Left hindlimb (tissue), 1 donor: ENCODE results near the gene PEX1.
"Not testable (repeated sequence)": the region's sequence is repeated elsewhere in the genome, so short reads cannot be mapped to it uniquely, and the experiment has no call there.

Source experiments
- DNase-seq: peaks from one replicate; pipeline ENCODE4 v3.0.0-alpha.2; 2018

The PEX1 gene

DNA sequence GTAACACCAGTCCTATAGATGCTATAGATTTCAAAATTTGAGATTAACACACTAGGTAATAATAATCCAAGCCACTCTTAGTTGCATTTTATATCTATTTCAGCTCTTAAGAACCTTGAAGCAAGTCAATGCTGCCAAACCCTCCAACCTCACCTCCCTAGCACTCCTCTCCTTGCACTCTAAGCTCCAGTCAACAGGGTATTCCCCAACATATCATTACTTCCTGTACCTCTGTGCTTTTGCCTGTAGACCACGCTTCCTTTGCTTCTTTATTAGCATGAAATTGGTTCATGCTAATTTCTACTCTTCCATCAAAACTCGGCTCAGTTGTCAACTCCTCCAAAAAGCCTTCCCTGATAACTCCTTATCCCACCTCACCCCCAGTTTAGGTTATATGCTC, 24.6 kb downstream of the PEX1 start:
- no peak for DNase-seq

GRCh38 chr7:92498557-92498956, 29.8 kb downstream of the PEX1 start:
- DNase-seq: no peak

- DNase-seq: no peak
Observed at GRCh38 chr7:92496876-92497275, 31.4 kb downstream of the PEX1 start.

DNA sequence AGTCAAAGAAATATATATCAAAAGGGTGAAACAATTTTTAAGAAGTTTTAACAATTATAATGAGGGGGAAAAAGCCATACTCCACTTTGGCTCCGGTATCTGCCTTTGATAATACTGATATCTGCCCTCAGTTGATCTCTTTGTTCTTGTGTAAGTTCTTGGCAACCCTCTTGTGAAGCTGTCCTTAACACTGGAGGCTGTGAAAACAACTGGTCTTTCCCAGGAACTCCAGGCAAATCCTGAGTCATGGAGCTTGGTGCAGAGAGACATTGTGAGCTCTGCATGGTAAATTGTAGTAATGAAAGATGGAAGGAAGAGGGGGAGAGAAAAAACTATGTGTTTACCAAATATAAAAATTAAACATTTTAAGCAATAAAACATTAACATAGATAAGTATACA, 38.7 kb downstream of the PEX1 start:
- no peak for DNase-seq

DNA sequence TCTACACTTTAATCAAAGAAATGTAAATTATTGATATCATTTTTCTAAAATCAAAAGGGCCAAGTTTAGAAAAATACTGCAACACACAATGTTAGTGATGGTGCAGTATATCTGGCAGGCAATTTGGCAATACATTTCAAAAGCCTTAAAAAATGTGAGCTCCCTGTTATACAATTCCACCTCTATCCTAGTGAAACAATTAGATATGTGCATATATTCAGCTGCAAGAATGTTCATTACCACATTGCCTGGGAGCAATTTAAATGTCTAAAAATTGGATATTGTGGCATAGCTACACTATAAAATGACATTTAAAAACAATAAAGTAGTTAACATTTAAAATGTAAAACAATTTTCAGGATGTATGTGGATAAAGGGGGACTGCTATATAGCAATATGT, 40.5 kb downstream of the PEX1 start:
- no peak for DNase-seq

DNA sequence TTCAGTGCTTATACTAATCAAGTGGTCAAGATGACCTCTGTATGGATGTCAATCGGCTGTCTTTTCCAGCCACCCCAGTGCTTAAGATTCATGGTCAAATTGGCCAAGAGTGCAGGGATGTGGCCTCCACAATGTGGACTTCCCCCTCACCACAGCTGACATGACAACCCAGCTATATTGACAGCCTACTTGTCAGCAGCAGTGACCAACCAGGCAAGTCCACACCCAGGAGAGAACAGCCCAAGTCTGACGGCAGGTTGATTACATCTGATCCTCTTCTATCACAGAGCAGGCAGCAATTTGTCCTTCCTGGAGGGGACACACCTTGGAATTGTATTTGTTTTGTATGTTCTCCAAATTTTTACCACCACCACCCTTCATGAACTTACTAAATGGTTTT, 42.3 kb downstream of the PEX1 start:
- DNase-seq: no peak

DNA sequence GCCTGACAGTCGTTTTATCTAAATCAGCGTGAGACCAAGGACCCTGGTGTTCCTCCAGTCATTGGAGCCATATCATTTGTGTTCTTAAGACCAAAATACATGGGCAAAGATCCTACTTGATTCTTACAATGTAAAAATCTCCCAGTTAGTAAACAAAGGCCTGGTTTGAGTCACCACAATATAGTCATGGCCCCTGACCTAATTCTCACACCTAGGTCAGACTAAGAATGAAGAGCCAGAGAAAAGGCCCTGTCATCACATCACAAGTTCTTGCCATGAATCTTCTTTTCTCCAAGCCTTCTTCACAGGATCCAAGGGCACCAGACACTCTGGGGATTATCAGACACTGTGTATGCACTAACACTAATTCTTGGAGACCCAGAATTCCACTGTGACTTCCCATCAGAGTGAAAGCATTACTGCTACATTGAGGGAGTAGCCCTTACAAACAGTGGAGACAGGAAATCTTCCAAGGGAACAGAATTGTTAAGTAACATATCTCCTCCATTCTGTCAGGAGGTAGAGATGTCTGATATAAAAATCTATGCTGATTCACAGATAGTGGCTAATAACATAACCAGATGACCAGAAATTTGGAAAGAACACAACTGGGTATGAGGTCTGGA, 42.9 kb downstream of the PEX1 start:
- no peak for DNase-seq

DNA sequence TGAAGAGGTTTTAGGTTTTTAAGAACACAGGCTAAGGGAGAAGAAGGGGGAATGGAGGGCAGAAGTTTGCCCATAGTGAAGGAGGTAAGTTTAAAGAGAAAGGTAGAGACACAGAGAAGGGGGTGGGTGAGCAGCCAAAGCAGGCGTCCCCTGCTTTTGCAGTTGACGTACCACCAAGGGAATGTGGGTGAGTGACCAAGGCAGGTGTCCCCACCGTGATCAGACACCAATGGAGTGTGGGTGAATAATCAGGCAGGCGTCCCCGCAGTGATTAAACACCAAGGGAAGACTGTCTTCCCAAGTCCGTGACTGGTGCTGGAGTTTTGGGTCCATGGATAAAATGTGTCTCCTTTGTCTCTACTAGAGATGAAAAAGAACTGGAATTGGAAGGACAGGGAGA, 44.1 kb downstream of the PEX1 start:
- DNase-seq: not testable (repeated sequence)

DNA sequence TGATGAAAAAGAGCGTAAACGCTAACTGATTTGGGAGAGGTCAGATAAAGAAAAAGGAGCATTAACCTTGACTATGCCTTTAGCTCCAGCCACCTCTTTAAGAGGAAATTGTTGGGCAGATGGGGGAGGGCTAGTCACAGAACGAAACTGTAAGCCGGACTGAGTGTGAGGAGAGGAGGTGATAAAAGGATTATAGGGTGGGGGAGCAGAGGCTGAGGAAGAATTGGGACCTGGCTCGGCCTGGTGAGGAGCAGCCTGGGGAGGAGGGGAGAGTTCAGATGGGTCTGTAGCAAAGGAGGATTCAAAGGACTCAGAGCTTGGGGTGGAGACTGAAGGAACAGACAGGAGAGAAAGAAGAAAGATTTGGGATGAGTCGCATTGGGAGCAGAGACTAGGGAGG, 44.7 kb downstream of the PEX1 start:
- DNase-seq: not testable (repeated sequence)

- not testable (repeated sequence) for DNase-seq
Observed at GRCh38 chr7:92479146-92479545, 49.2 kb downstream of the PEX1 start.

DNA sequence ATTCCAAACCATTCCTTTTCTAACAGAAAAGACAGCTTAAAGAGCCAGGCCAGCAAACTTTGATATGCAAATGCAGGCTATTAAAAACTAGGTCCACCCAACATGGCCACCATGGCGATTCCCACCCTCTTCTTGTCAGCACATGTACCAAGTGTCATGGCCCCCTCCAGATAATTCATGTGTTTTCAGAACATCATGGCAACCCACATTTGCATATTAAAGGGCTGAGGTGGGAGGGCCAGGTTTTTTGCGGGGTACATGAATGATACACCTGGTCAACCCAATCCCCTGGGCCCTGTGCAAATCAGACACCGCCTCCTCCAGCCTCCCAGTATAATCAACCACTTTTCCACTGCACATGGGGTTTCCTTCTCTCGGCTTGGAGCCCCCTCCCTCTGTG, 49.6 kb downstream of the PEX1 start:
- no peak for DNase-seq

GRCh38 chr7:92478095-92478494, 50.2 kb downstream of the PEX1 start:
- no peak for DNase-seq

DNA sequence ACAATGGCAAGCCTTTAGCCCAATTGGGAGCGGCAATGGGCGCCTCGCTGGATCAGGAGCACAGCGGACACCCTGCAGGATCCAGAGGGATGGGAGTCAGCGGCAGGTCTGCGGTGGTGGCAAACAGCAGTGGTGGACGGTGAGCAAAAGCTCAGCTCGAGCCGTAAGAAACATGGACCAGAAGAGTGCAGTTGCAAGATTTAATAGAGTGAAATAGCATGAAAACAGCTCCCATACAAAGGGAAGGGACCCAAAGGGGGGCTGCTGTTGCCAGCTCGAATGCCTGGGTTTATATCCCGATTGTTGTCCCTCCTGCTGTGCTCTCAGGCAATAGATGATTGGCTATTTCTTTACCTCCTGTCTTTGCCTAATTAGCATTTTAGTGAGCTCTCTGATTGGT, 50.6 kb downstream of the PEX1 start, which contains the start of gene ERVW-1:
ERVW-1 (minus strand) TSS at position 266 of the 400 bp plus-strand sequence. CDS start 7,565 bp downstream, outside the sequence.
- DNase-seq: not testable (repeated sequence)

DNA sequence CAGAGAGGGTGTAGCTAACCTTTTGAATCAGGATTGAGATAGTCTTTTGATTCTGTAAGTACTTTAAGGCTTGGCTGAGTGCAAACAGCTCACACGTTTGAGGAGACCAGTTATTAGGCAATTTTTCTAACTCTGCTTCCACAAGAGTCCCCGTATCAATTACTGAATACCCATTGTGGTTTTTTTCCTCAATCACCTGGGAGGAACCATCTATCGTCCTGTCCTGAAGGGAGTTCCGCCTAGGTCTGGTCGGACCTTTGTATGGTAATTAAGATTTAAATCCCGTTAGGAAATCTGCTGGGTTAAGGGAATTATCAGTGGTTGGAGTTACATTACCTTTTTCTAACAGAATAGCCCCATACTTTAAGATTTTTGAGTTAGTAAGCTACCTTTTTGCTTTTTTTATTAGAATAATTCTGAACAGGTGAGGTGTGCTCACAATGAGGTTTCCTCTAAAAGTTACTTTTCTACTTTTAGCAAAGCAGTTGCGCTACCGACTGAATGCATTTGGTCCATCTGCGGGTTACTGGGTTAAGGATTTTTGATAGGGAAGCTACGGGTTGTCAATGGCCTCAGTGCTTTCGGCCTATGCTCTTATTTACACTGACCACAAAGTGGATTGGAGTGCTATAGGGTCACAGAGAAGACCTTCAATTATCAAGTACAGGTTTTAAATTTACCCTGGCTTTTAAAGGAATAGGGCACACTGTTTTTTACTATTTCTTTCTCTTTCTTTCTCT, 52.3 kb downstream of the PEX1 start:
- DNase-seq: not testable (repeated sequence)

DNA sequence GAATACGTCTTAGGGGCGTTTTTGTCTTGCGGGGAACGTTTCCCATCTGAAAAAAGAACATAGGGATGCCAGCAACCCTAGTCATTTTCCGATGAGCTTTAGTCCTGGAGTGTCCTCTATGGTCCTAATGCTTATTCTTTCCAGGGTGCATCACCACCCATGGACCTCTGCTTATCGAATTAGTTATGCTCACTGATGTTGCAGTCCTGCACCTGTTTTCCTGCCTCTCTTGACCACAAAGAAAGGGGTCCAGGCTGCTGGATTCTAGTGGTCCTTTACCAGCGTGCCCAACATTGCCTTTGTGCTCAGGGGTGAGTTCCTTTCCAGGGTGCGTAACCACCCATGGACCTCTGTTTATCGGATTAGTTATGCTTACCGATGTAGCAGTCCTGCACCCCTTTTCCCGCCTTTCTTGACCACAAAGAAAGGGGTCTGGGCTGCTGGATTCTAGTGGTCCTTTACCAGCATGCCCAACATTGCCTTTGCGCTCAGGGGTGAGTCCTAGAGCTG, 53.0 kb downstream of the PEX1 start:
- DNase-seq: not testable (repeated sequence)

DNA sequence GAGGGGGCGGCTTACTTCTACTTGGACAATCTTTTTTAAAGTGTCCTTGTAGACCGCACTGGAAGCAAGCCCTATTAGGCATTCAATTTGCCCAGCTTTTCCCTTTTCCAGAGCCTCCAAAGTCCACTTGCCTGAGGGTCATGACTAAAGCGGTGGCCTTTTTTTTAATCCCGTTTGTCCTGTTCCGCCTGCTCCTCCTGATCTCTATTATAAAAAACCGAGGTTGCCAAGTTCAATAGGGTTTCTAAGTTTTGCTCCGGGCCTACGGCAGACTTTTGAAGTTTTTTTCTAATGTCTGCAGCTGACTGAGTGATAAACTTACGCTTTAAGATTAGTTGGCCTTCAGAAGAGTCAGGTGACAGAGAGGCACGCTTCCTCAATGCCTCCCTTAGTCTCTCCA, 54.3 kb downstream of the PEX1 start:
- DNase-seq: not testable (repeated sequence)

- DNase-seq: not testable (repeated sequence)
Observed at GRCh38 chr7:92468589-92468988, 59.7 kb downstream of the PEX1 start.

GRCh38 chr7:92466682-92467081, 61.6 kb downstream of the PEX1 start:
- DNase-seq: no peak

GRCh38 chr7:92464515-92464914, 63.8 kb downstream of the PEX1 start:
- DNase-seq: no peak

DNA sequence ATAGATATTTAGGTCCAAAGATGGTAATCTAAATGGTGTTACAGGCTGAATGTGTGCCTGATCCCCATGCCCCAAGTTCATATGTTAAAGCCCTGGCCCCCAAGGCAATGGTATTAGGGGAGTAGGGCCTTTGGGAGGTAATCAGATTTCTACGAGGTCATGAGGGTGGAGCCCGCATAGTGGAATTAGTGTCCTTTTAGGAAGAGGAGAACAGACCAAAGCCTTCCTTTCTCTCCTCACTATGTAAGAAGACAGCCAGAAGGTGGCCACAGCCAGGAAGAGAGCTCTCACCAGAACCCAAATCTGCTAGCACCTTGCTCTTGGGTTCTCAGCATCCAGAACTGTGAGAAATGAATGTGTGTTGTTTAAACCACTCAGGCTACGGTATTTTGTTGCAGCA, 65.8 kb downstream of the PEX1 start:
- no peak for DNase-seq

DNA sequence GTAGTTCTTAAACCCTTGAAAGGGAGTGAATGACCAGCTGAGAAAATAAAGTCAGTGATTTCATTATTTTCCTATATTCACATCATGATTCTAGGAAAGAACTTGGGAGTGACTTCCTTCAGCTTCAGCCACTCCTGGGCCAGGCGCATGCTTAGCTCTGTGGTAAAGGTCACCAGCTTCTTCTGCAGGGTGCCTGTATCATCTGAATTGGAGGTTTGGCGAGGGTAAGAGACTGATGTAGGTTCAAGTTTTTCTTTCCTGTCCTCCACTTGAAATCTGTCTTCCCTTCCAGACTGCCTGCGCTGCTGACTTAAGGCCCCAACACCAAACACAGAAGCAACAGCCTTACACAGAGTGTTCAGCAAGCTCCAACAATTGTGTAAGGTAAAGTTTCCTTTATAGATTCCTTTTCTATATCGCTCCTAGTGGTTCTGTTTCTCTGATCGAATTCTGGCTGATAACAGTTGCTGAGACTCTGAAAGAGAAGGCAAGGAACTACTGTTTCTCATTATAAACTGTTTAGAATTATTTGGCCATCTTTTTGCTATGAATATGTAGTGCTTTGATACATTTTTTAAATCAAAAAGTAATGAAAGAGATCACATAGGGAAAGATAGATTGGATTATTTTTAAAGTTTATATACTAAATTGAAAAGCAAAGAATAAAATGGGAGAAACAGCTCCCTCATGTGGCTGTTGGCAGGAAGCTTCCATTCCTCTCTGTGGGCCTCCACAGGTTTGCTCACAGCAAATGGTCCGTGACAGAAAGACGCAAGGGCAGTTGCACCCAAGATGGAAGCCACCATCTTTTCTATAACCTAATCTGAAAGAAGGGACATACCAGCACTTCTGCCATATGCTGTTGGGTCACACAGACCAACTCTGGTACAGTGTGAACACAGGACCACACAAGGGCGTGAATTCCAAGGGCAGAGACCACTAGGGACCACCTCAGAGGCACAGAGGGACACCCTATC, 67.0 kb downstream of the PEX1 start:
- DNase-seq: no peak

DNA sequence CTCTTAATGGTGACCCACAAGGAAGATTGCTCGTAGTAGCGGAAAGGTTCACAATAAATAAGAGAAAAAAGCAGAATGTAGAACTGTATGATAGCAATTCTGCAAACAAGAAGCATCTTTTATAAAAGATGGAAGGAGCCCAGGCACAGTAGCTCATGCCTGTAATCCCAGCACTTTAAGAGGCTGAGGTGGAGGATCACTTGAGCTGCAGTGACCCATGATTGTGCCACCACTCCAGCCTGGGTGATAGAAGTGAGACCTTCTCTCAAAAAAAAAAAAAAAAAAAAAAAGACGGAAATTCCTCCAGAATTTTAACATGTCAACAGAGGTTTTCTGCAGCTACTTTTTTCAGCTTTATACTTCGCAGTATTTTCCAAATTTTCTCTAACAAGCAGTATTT, 67.8 kb downstream of the PEX1 start:
- no peak for DNase-seq

DNA sequence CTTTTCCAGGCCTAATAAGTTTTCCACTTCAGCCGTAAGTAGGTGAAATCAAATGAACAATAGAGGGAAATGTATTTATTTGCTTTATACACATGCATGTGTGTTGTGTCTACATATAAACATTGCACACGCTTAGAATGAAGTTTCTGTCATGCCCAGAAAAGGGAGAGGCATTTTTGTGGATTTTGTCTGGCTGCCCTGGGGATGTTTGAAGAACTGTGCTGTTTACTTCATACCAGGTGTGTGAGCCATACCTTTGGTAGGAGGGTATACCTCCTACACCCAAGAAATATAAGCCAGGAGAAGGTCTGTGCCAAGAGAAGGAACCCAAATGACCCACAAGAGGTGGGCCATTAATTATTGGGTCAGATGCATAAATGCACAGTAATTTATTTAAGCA, 68.2 kb downstream of the PEX1 start:
- no peak for DNase-seq
